Activated T-cell treated with anti-CD3 and anti-CD28 coated beads, Interleukin-2, amount 50 U/mL, for 72 hours (primary cell): ENCODE results near the gene NOP10. TPM values are rescaled to one million over a fixed set of nuclear protein-coding genes. Genes with fewer than 3 reads are reported as not detected.

Experiments
- ATAC-seq, 2 donors: fragments of 150-1000 bp; cut with Tn5 transposase; replicated peaks in 1 of 2; 2 replicates each; pipeline ENCODE4 v1.10.0; 2021; ENCODE audit warnings: moderate library complexity in 2 of 2, mild to moderate bottlenecking in 1 of 2
- DNase-seq, 2 donors: peaks; one replicate each; pipeline ENCODE4 v3.0.0; 2021 to 2022; ENCODE audit warnings: mixed read lengths in 1 of 2
- H3K27ac Mint-ChIP-seq: one replicate; pipeline ENCODE4 v1.8.0; 2022; ENCODE audit warnings: mild to moderate bottlenecking, moderate library complexity, mixed read lengths
- H3K27me3 Mint-ChIP-seq: one replicate; pipeline ENCODE4 v1.8.0; 2022; ENCODE audit warnings: low read depth, mixed read lengths
- H3K36me3 Mint-ChIP-seq, 2 donors: one replicate each; pipeline ENCODE4 v1.8.0; 2022; ENCODE audit warnings: mixed read lengths in 2 of 2, mild to moderate bottlenecking in 1 of 2; ENCODE audit not compliant: insufficient read depth in 2 of 2
- H3K4me1 Mint-ChIP-seq: one replicate; pipeline ENCODE4 v1.8.0; 2022; ENCODE audit warnings: low read depth, mixed read lengths
- H3K4me3 Mint-ChIP-seq, 2 donors: one replicate each; pipeline ENCODE4 v1.8.0; 2022; ENCODE audit warnings: mild to moderate bottlenecking in 2 of 2, mixed read lengths in 2 of 2, moderate library complexity in 2 of 2
- H3K9me3 Mint-ChIP-seq, 2 donors: one replicate each; pipeline ENCODE4 v1.8.0; 2022; ENCODE audit warnings: mixed read lengths in 2 of 2
- total RNA-seq, 2 donors: library from RNA; stranded (reverse); gene quantifications; one replicate each; pipeline ENCODE4 v1.2.3, GENCODE V29; 2022

Gene NOP10
- total RNA-seq, 2 donors from 2014 or later: 126 to 158 TPM

GRCh38 chr15:34335176-34336032 is 7.5 kb downstream of the NOP10 start:
- DNase-seq: no peak
- no peak for ATAC-seq
- H3K4me3 Mint-ChIP-seq: peak overlapping the region; percentile 94 to 96
- H3K36me3 Mint-ChIP-seq: peaks cover 0 to 5% of the 10 kb centered on the region in 2 donors
- no peaks in the 10 kb centered on the region for H3K27me3 Mint-ChIP-seq
- peaks cover 80% of the 10 kb centered on the region for H3K4me1 Mint-ChIP-seq
- H3K27ac Mint-ChIP-seq: peak overlapping the region; percentile 94
- no peaks in the 10 kb centered on the region for H3K9me3 Mint-ChIP-seq

DNA sequence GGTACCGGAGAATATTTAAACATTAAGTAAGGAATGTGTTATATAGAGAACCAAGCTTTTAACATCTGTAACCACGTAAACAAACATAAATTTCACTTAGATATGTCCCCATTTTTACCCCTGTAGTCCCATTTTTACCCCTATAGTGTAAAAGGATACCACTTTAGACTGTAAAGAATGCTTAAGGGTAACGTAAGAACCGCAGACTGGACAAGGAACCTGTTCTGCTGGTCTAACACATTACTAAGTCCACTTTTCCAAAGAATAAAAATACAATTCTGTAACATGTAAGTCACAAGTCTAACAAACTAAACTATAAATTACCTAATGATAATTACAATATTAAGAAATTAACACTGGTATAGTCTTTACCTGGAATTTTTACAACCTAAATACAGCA is 8.3 kb downstream of the NOP10 start:
- no peak for ATAC-seq
- peak overlapping the region; percentile 94 to 96 for H3K4me3 Mint-ChIP-seq
- H3K36me3 Mint-ChIP-seq: peaks cover 0 to under 1% of the 10 kb centered on the region in 2 donors
- peaks cover 80% of the 10 kb centered on the region for H3K4me1 Mint-ChIP-seq
- peak overlapping the region; percentile 94 for H3K27ac Mint-ChIP-seq
- no peaks in the 10 kb centered on the region for H3K27me3 Mint-ChIP-seq
- DNase-seq: no peak
- H3K9me3 Mint-ChIP-seq: no peaks in the 10 kb centered on the region

GRCh38 chr15:34332553-34333120 is 10.3 kb downstream of the NOP10 start:
- Mint-ChIP-seq H3K4me1 (peaks cover 92% of the 10 kb centered on the region), H3K27ac (peak overlapping the region; percentile 86), H3K27me3 (no peaks in the 10 kb centered on the region), H3K36me3 (no peaks in the 10 kb centered on the region), H3K4me3 (peak overlapping the region; percentile 27 to 96), H3K9me3 (no peaks in the 10 kb centered on the region)
- ATAC-seq (no peak), DNase-seq (no peak)

DNA sequence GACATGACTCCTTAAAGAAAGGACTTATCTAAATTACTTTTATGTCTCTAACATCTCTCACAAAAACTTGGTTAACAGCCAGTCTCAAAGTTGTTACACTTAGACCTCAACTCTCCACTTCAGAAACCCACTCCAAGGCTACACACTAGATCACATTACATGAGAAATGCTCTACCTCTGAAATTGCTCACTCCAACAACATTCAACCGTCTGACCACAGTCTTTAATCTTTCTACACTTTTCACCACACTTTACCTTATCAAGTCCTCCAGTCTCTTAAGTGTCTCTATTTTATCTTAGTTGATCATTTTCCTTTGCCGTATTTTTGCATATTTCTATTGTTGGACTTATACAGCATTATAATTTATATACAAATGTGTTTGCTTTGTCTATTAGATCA is 11.1 kb downstream of the NOP10 start:
- no peaks in the 10 kb centered on the region for H3K36me3 Mint-ChIP-seq
- ATAC-seq (peak; percentile 69 to 79), DNase-seq (peak in 1 of 2 donors; percentile 11)
- peak overlapping the region; percentile 16 to 27 for H3K4me3 Mint-ChIP-seq
- H3K27me3 Mint-ChIP-seq: no peaks in the 10 kb centered on the region
- peaks cover 97% of the 10 kb centered on the region for H3K4me1 Mint-ChIP-seq
- peak overlapping the region; percentile 86 for H3K27ac Mint-ChIP-seq
- H3K9me3 Mint-ChIP-seq: no peaks in the 10 kb centered on the region

DNA sequence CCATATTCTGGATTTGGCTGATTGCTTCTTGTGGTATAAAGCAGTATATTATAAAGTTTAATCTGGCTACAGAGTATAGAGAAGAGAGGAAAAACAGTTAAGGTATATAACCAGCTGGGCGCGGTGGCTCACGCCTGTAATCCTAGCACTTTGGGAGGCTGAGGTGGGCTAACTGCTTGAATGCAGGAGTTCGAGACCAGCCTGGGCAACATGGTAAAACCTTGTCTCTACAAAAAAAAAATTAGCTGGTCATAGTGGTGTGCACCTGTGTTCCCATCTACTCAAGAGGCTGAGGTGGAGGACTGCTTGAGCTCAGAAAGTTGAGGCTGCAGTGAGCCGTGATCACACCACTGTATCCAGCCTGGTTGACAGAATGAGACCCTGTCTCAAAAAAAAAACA is 12.7 kb downstream of the NOP10 start:
- peaks cover 93% of the 10 kb centered on the region for H3K4me1 Mint-ChIP-seq
- H3K36me3 Mint-ChIP-seq: no peaks in the 10 kb centered on the region
- DNase-seq (no peak), ATAC-seq (no peak)
- H3K27ac Mint-ChIP-seq: peak overlapping the region; percentile 44
- peak overlapping the region; percentile 35 to 38 for H3K4me3 Mint-ChIP-seq
- H3K9me3 Mint-ChIP-seq: no peaks in the 10 kb centered on the region
- no peaks in the 10 kb centered on the region for H3K27me3 Mint-ChIP-seq

DNA sequence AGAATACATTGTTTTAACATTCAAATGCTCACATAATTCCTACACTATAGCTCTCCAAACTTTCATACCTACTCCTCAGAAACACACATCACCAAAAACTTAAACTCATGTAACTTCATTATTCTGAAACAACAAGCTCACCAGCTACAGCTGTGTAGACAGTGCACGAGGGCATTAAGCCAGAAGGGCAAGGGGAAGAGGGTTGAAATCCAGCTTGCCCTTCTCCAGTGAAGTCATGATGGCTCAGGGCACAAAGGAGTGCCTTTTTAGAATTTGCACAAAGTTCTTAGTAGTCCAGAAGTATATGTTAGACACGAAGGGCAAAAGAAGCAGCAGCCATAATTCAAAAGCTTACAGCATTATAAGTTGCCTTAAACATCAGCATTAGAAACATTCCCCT is 13.9 kb downstream of the NOP10 start:
- peak overlapping the region; percentile 47 to 79 for H3K4me3 Mint-ChIP-seq
- ATAC-seq (no peak), DNase-seq (no peak)
- H3K36me3 Mint-ChIP-seq: no peaks in the 10 kb centered on the region
- H3K27me3 Mint-ChIP-seq: no peaks in the 10 kb centered on the region
- H3K4me1 Mint-ChIP-seq: peaks cover 87% of the 10 kb centered on the region
- peak overlapping the region; percentile 10 for H3K27ac Mint-ChIP-seq
- no peaks in the 10 kb centered on the region for H3K9me3 Mint-ChIP-seq

DNA sequence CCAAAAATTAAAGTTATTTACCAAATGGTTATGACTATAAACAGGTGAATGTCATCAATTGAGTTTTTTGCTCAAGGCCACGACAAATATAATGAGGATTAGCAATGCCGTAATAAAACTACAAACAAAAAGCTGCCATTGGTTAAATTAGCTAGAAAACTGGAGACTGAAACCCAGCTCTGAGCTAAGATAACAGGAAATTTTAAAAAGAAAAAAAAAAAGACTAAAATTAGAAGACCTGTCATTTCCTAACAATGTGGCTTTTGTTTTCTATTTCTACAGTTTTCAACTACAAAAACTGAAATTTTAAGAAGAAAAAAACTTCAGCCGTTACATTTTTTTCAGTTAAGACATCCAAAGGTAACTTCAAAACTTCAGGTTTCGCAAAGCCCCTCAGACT is 15.0 kb downstream of the NOP10 start:
- Mint-ChIP-seq H3K36me3 (peaks cover 0 to 1% of the 10 kb centered on the region in 2 donors), H3K27ac (peak overlapping the region; percentile 93), H3K27me3 (no peaks in the 10 kb centered on the region), H3K4me3 (peak overlapping the region; percentile 79 to 81), H3K9me3 (no peaks in the 10 kb centered on the region), H3K4me1 (peaks cover 76% of the 10 kb centered on the region)
- DNase-seq: no peak
- no peak for ATAC-seq

DNA sequence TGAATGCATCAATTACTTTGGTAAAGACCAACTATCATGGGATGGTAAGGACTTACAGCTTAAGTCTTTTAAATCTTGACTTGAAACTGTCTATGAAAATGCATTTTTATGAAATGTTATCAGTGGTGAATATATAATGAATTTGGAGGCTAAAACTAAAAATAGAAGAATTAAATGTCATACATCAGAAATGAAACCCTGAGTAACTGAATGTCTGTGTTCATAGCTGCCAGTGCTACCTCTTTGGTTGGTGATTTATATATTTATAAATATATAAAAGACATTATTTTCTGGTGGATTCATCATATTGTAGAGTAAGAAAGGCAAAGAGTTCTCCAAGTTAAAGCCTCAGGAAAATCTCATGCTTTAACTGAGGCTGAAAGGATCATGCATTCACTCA is 17.6 kb downstream of the NOP10 start:
- peaks cover 0 to 2% of the 10 kb centered on the region in 2 donors for H3K36me3 Mint-ChIP-seq
- peak overlapping the region; percentile 72 for H3K27ac Mint-ChIP-seq
- H3K27me3 Mint-ChIP-seq: no peaks in the 10 kb centered on the region
- DNase-seq: no peak
- H3K4me1 Mint-ChIP-seq: peaks cover 67% of the 10 kb centered on the region
- no peaks in the 10 kb centered on the region for H3K9me3 Mint-ChIP-seq
- peak overlapping the region in 1 of 2 donors; percentile 65 for H3K4me3 Mint-ChIP-seq
- no peak for ATAC-seq

- H3K9me3 Mint-ChIP-seq: no peaks in the 10 kb centered on the region
- H3K27me3 Mint-ChIP-seq: no peaks in the 10 kb centered on the region
- ATAC-seq: no peak
- peak overlapping the region in 1 of 2 donors; percentile 40 for H3K4me3 Mint-ChIP-seq
- peaks cover 0 to 2% of the 10 kb centered on the region in 2 donors for H3K36me3 Mint-ChIP-seq
- peaks cover 67% of the 10 kb centered on the region for H3K4me1 Mint-ChIP-seq
- DNase-seq: no peak
- peak overlapping the region; percentile 72 for H3K27ac Mint-ChIP-seq
These were observed 18.0 kb downstream of the NOP10 start for GRCh38 chr15:34324933-34325332.

GRCh38 chr15:34323217-34323616 is 19.7 kb downstream of the NOP10 start:
- Mint-ChIP-seq H3K27ac (peak overlapping the region; percentile 79), H3K27me3 (no peaks in the 10 kb centered on the region), H3K4me1 (peaks cover 65% of the 10 kb centered on the region), H3K36me3 (peaks cover 0 to 3% of the 10 kb centered on the region in 2 donors), H3K9me3 (no peaks in the 10 kb centered on the region), H3K4me3 (no peak overlapping the region)
- ATAC-seq (no peak), DNase-seq (no peak)

DNA sequence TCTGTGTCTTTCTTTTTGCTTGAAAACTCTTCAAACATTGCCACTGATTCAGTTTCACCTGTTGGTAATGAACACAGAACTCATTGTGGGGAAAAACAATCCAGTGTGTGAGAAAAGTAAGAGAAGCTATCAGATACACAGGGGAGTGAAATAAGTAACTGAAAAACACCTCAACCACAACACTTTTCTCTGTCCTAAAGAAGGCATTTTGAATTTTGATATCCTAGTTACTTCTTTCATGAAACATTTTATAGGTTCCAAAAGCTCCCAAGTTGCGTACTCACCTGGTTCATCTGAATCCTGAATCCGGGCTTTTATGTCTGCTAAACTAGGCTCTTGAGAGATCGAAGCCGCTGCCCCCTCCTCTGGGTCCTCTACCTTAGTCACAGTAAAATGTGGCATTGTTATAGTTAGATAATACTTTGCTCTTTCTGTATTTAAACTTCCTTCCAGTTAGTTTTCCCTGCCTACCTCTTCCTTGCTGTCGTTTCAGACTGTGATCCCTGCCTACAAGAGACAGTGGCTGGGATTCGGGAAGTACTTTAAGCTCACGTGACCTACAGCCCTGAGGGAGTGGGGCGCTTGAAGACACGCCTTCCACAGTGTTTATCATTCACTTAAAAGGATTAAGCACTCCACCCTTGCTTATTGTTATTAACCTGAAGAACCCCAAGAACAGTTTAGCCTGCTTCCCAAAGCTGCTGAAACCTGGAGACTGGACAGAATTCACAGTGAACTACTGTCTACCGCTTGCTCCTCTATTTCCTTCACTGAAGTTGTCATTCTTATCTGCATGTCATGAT is 24.5 kb downstream of the NOP10 start:
- H3K27ac Mint-ChIP-seq: peak overlapping the region; percentile 99
- peaks cover 70% of the 10 kb centered on the region for H3K4me1 Mint-ChIP-seq
- no peaks in the 10 kb centered on the region for H3K27me3 Mint-ChIP-seq
- DNase-seq: peak; percentile 27 to 29
- ATAC-seq: peak; percentile 80 to 81
- peak overlapping the region; percentile 90 to 96 for H3K4me3 Mint-ChIP-seq
- no peaks in the 10 kb centered on the region for H3K9me3 Mint-ChIP-seq
- peaks cover 3 to 6% of the 10 kb centered on the region in 2 donors for H3K36me3 Mint-ChIP-seq

DNA sequence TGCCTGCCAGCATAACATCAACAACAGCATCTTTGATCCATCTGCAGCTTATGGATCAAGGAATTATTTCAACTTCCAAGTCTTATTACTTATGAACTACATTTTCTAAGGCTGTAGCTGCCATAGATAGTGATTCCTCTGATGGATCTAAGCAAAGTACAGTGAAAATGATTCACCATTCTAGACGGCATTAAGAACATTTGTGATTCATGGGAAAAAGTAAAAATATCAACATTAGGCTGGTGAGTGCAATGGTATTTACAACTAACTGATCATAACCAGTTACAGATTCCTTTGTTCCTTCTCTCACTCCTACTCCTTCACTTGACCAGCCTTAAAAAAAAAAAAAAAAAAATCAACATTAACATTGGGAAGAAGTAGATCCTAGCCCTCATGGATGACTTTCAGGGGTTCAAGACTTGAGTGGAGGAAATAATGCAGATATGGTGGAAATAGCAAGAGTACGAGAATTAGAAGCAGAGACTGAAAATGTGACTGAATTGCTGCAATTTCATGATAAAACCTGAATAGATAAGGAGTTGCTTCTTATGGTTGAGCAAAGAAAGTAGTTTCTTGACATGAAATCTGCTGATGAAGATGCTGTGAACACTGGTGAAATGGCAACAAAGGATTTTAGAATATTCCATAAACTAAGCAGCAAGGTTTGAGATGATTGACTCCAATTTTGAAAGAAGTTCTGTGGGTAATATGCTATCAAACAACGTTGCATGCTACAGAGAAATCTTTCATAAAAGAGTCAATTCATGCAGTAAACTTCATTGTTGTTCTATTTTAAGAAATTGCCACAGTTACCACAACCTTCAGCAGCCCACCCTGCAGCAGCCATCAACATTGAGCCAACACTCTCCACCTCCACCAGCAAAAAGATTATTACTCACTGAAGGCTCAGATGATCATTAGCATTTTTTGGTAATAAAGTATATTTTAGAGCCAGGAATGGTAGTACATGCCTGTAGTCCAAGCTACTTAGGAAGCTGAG is 28.1 kb downstream of the NOP10 start:
- ATAC-seq (no peak), DNase-seq (no peak)
- Mint-ChIP-seq H3K36me3 (peaks cover 6 to 8% of the 10 kb centered on the region in 2 donors), H3K27ac (peak overlapping the region; percentile 54), H3K4me3 (peak overlapping the region; percentile 27 to 32), H3K9me3 (no peaks in the 10 kb centered on the region), H3K27me3 (no peaks in the 10 kb centered on the region), H3K4me1 (peaks cover 64% of the 10 kb centered on the region)
